GM12878 (cell line): ENCODE measurements around the gene GSTO1. TPM values are rescaled to one million over a fixed set of nuclear protein-coding genes. Genes with fewer than 3 reads are reported as not detected.

Experiments
- ATAC-seq: fragments of 200-7000 bp; cut with Tn5 transposase; 3 replicates; pipeline ENCODE4 v1.9.1; 2020; ENCODE audit warnings: mild to moderate bottlenecking, moderate library complexity
- BruUV-seq: library from RNA; stranded (reverse); fragments of 400-500 nt; replicated peaks from 2 replicates; lab custom pipeline; 2021; lab: Mats Ljungman, UMichigan
- CTCF ChIA-PET: fragments of 300-600 bp; sonication (Branson Sonifier 250); formaldehyde crosslinking; extraction: SDS; loops from one replicate; lab custom pipeline; 2021; ENCODE audit warnings: inconsistent platforms; lab: Yijun Ruan, JAX
- POLR2A ChIA-PET: fragments of 350-600 bp; formaldehyde crosslinking; extraction: SDS; loops from one replicate; lab custom pipeline; 2021; ENCODE audit warnings: inconsistent platforms; lab: Charles Lee
- RAD21 ChIA-PET: fragments of 300-600 bp; sonication (Branson Sonifier 250); formaldehyde crosslinking; loops from one replicate; lab custom pipeline; 2023; ENCODE audit warnings: antibody characterized with exemption; ENCODE audit not compliant: unreplicated experiment; lab: Charles Lee
- SMC1A ChIA-PET: fragments of 300-600 bp; sonication (Branson Sonifier 250); formaldehyde crosslinking; loops from one replicate; lab custom pipeline; 2023; ENCODE audit not compliant: unreplicated experiment, uncharacterized antibody; lab: Charles Lee
- DNase-seq: peaks from one replicate; pipeline ENCODE4 v3.0.0-alpha.2; 2011; ENCODE audit warnings: low read depth, low spot score
- FAIRE-seq: peaks from 3 replicates; lab custom pipeline; 2011; peaks lifted over from hg19 to GRCh38; lab: Jason Lieb, UNC
- H2AFZ ChIP-seq: 2 replicates; pipeline ENCODE4 v1.6.0; 2011; ENCODE audit warnings: low read depth, low read length, control low read depth; ENCODE audit not compliant: control insufficient read depth
- H3K27ac ChIP-seq: 2 replicates; pipeline ENCODE4 v1.5.1; 2011; ENCODE audit warnings: control low read depth; ENCODE audit not compliant: control insufficient read depth, insufficient read depth
- H3K27me3 ChIP-seq, 2 experiments: replicated peaks in 1 of 2; 2 replicates each; pipeline versions ENCODE4 v1.6.0 to v1.6.1; 2011; ENCODE audit warnings: low read length in 1 of 2; ENCODE audit not compliant: control insufficient read depth in 2 of 2, insufficient read depth in 2 of 2
- H3K36me3 ChIP-seq, 2 experiments: 2 replicates each; pipeline ENCODE4 v1.5.1; 2011; ENCODE audit warnings: low read length in 1 of 2; ENCODE audit not compliant: control insufficient read depth in 2 of 2, insufficient read depth in 2 of 2
- H3K4me1 ChIP-seq: 2 replicates; pipeline ENCODE4 v1.6.1; 2011; ENCODE audit warnings: mild to moderate bottlenecking, low read length, moderate library complexity, mixed read lengths; ENCODE audit not compliant: control insufficient read depth, insufficient read depth
- H3K4me2 ChIP-seq: 2 replicates; pipeline ENCODE4 v1.6.0; 2011; ENCODE audit warnings: control low read depth; ENCODE audit not compliant: control insufficient read depth, insufficient read depth
- H3K4me3 ChIP-seq: fragments of 200-600 bp; sonication (generic); 2 replicates; pipeline ENCODE4 v1.5.1; 2016
- H3K79me2 ChIP-seq: 2 replicates; pipeline ENCODE4 v1.6.0; 2011; ENCODE audit warnings: low read length; ENCODE audit not compliant: control insufficient read depth, insufficient read depth
- H3K9ac ChIP-seq: 2 replicates; pipeline ENCODE4 v1.8.0; 2011; ENCODE audit warnings: low read length, control low read depth, mixed read lengths; ENCODE audit not compliant: control insufficient read depth, insufficient read depth
- H3K9me3 ChIP-seq: replicated peaks from 3 replicates; pipeline ENCODE4 v1.5.1; 2011; ENCODE audit warnings: mild to moderate bottlenecking, low read length; ENCODE audit not compliant: control insufficient read depth, insufficient read depth
- H4K20me1 ChIP-seq: 2 replicates; pipeline ENCODE4 v1.6.0; 2011; ENCODE audit not compliant: control insufficient read depth, insufficient read depth
- ATF3 ChIP-seq: IDR thresholded peaks from 2 replicates; pipeline ENCODE4 v1.6.1; 2011; ENCODE audit warnings: low read depth, mild to moderate bottlenecking, low read length, moderate library complexity, borderline replicate concordance; ENCODE audit errors: extremely low read depth
- BCL11A ChIP-seq: IDR thresholded peaks from 2 replicates; pipeline ENCODE4 v1.6.1; 2011; ENCODE audit warnings: low read depth, low read length
- EED ChIP-seq: sonication (generic); IDR thresholded peaks from 2 replicates; pipeline ENCODE4 v1.6.1; 2016; ENCODE audit warnings: antibody characterized with exemption, low read depth
- EGR1 ChIP-seq, 2 experiments: IDR thresholded peaks; 1 replicate in 1 of 2; 2 replicates in 1 of 2; pipeline ENCODE4 v1.6.1; 2011 to 2012; ENCODE audit warnings: low read depth in 2 of 2, low read length in 2 of 2, borderline replicate concordance in 1 of 2, mild to moderate bottlenecking in 1 of 2, moderate library complexity in 1 of 2
- IKZF2 ChIP-seq, 2 experiments: fragments of 450-650 bp; IDR thresholded peaks; 2 replicates each; pipeline ENCODE4 v1.6.1; 2017; ENCODE audit warnings: mild to moderate bottlenecking in 2 of 2, moderate library complexity in 2 of 2
- KAT2A ChIP-seq: conservative IDR thresholded peaks from 2 replicates; pipeline ENCODE4 v1.6.1; 2011; ENCODE audit warnings: low read depth, low read length; ENCODE audit not compliant: control insufficient read depth
- MXI1 ChIP-seq: fragments of 150-350 bp; IDR thresholded peaks from 2 replicates; pipeline ENCODE4 v1.6.1; 2011; ENCODE audit warnings: low read depth, mild to moderate bottlenecking, inconsistent platforms, low read length, improper control_type of control experiment
- NBN ChIP-seq: fragments of 450-650 bp; IDR thresholded peaks from 2 replicates; pipeline ENCODE4 v1.6.1; 2016
- NRF1 ChIP-seq: conservative IDR thresholded peaks from 2 replicates; pipeline ENCODE4 v1.6.1; 2011; ENCODE audit warnings: mild to moderate bottlenecking, low read depth, low read length, improper control_type of control experiment
- POLR2A ChIP-seq: IDR thresholded peaks from 2 replicates; pipeline ENCODE4 v1.6.1; 2011; ENCODE audit warnings: low read depth, mild to moderate bottlenecking, low read length
- POLR2AphosphoS5 ChIP-seq: IDR thresholded peaks from 2 replicates; pipeline ENCODE4 v1.6.1; 2011; ENCODE audit warnings: mild to moderate bottlenecking, low read length, inconsistent platforms
- SKIL ChIP-seq: fragments of 450-650 bp; IDR thresholded peaks from 2 replicates; pipeline ENCODE4 v1.6.1; 2017; ENCODE audit warnings: mild to moderate bottlenecking, low read depth, inconsistent platforms; ENCODE audit not compliant: poor library complexity, severe bottlenecking
- SMARCA5 ChIP-seq: fragments of 450-650 bp; IDR thresholded peaks from 2 replicates; pipeline ENCODE4 v1.6.1; 2017; ENCODE audit warnings: mild to moderate bottlenecking
- SMC3 ChIP-seq: IDR thresholded peaks from 2 replicates; pipeline ENCODE4 v1.6.1; 2011; ENCODE audit warnings: low read length, improper control_type of control experiment, borderline replicate concordance
- STAT1 ChIP-seq: fragments of 450-650 bp; conservative IDR thresholded peaks from 2 replicates; pipeline ENCODE4 v1.6.1; 2014; ENCODE audit warnings: antibody characterized with exemption, mild to moderate bottlenecking
- ZBTB4 ChIP-seq: fragments of 450-650 bp; formaldehyde crosslinking; IDR thresholded peaks from 2 replicates; pipeline ENCODE4 v1.4.0; 2022; ENCODE audit warnings: mild to moderate bottlenecking, moderate library complexity
- ZNF217 ChIP-seq: fragments of 450-650 bp; IDR thresholded peaks from 2 replicates; pipeline ENCODE4 v1.6.1; 2017; ENCODE audit warnings: antibody characterized with exemption, mild to moderate bottlenecking
- WGBS: methylation state at CpG from one replicate; pipeline ENCODE4 v1.1.6; 2016; ENCODE audit warnings: low lambda C conversion rate; ENCODE audit not compliant: insufficient replicate concordance, insufficient coverage; ENCODE audit errors: missing lambda C conversion rate; 5-methylcytosine and 5-hydroxymethylcytosine counted together
- in situ Hi-C: fragments of 300-500 bp; cut with MboI; formaldehyde crosslinking; loops from 9 replicates; pipeline ENCODE4 v1.14.3; 2018; ENCODE audit warnings: mixed read lengths
- intact Hi-C: fragments of 100-400 bp; cut with micrococcal nuclease; formaldehyde crosslinking; loops from one replicate; pipeline ENCODE4 v1.14.2; 2022; ENCODE audit not compliant: unreplicated experiment
- polyA plus RNA-seq, 11 experiments: library from polyadenylated mRNA; depleted of rRNA in 4 of 11; unstranded in 6 of 11; stranded (reverse) in 5 of 11; fragments of >200 nt; fragmentation: Nextera tagmentation in 4 of 11; fragmentation: Illumina TruSeq in 1 of 11; extraction: Ambion mirVana in 4 of 11; extraction: Trizol in 1 of 11; gene quantifications; 1 replicate in 1 of 11; 2 replicates in 10 of 11; pipeline versions ENCODE4 v1.2.1 to v1.2.3, GENCODE V29; 2011 to 2016; ENCODE audit warnings: inconsistent platforms in 2 of 11, missing spikeins in 2 of 11, low read depth in 1 of 11
- total RNA-seq, 4 experiments: library from RNA; depleted of rRNA in 3 of 4; stranded (reverse); fragments of >200 nt in 3 of 4; fragmentation: Illumina TruSeq in 1 of 4; extraction: Trizol in 1 of 4; gene quantifications; 2 replicates each; pipeline versions ENCODE4 v1.2.1 to v1.2.3, GENCODE V29; 2013 to 2021

GSTO1 gene
- total and polyA plus RNA-seq, 10 of the 15 experiments (the other 5 are each of a cell fraction or from before 2014, with no cell fraction given) = 53.1 to 197 (median 112) TPM

GRCh38 chr10:104247513-104248146 lies 7.1 kb upstream of the GSTO1 start:
- no TSS peak for BruUV-seq
- intact Hi-C loops (no loop called here), in situ Hi-C loops (no loop called here)
- TF ChIP-seq SMC3 = no peak
- TF ChIP-seq ZNF217 = no peak
- TF ChIP-seq SKIL = no peak
- no peak for TF ChIP-seq MXI1
- no peak for TF ChIP-seq BCL11A
- no peak for TF ChIP-seq NRF1
- no peak for TF ChIP-seq POLR2A
- no peak for TF ChIP-seq POLR2AphosphoS5
- no peak for TF ChIP-seq STAT1
- TF ChIP-seq NBN = no peak
- no peak for TF ChIP-seq SMARCA5
- no peak for TF ChIP-seq IKZF2 (IDR thresholded peaks at IDR 0.05)
- no peak for TF ChIP-seq ZBTB4 (CRISPR knock-in tag)
- TF ChIP-seq EGR1 (IDR thresholded peaks at IDR 0.05; ENCODE audit: borderline replicate concordance in 1 of 2, low read depth in 2 of 2, low read length in 2 of 2) = no peak
- TF ChIP-seq ATF3 = no peak
- no peak for TF ChIP-seq EED
- no peak for TF ChIP-seq KAT2A
- peaks cover 6% of the 10 kb centered on the region for H3K9me3 ChIP-seq
- POLR2A ChIA-PET = no interaction called here
- no peak overlapping the region for H2AFZ ChIP-seq
- no peaks in the 10 kb centered on the region for H3K79me2 ChIP-seq
- no peaks in the 10 kb centered on the region for H3K4me1 ChIP-seq
- SMC1A ChIA-PET = interaction anchor here (1.0 to 1.2 kb wide), 3 partner anchors 8 to 15 kb away, joined by 3 to 5 read pairs (median 3); partner anchors contain the start of gene GSTO1
- no peak overlapping the region for H3K4me2 ChIP-seq
- CTCF ChIA-PET = interaction anchor here (0.7 to 1.1 kb wide), 3 partner anchors 13 to 434 kb away, joined by 3 read pairs; partner anchors contain the start of gene ITPRIP
- DNase-seq = no peak
- H4K20me1 ChIP-seq = no peaks in the 10 kb centered on the region
- no peak overlapping the region for H3K27ac ChIP-seq
- H3K27me3 ChIP-seq = no peaks in the 10 kb centered on the region
- no peaks in the 10 kb centered on the region for H3K36me3 ChIP-seq
- no peak overlapping the region for H3K4me3 ChIP-seq
- ATAC-seq = no peak
- WGBS = 33% methylated on average over 3 of the region's 3 CpGs
- RAD21 ChIA-PET = no interaction called here
- no peak overlapping the region for H3K9ac ChIP-seq
- no peak for FAIRE-seq
